GM23338 (cell line): ENCODE results near the gene PPM1F. TPM values are rescaled to one million over a fixed set of nuclear protein-coding genes. Genes with fewer than 3 reads are reported as not detected.

Experiments used
- ATAC-seq: fragments of 200-7000 bp; cut with Tn5 transposase; 3 replicates; pipeline ENCODE4 v1.9.1; 2020
- DNase-seq: peaks from one replicate; pipeline ENCODE4 v3.0.0-alpha.2; 2015; ENCODE audit warnings: low spot score
- H2AFZ ChIP-seq: fragments of 200-600 bp; sonication (generic); 2 replicates; pipeline ENCODE4 v1.8.0; 2016; ENCODE audit warnings: antibody characterized with exemption, mild to moderate bottlenecking, moderate library complexity
- H3F3A ChIP-seq: fragments of 200-600 bp; sonication (generic); replicated peaks from 2 replicates; pipeline ENCODE4 v1.8.0; 2017; ENCODE audit warnings: antibody characterized with exemption, mixed run types, low read depth
- H3K27ac ChIP-seq: fragments of 200-600 bp; sonication (generic); 2 replicates; pipeline ENCODE4 v1.6.1; 2016; ENCODE audit warnings: low read depth
- H3K27me3 ChIP-seq: fragments of 200-600 bp; sonication (generic); 2 replicates; pipeline ENCODE4 v1.8.0; 2016; ENCODE audit warnings: mild to moderate bottlenecking, mixed run types, moderate library complexity; ENCODE audit not compliant: insufficient read depth
- H3K36me3 ChIP-seq: fragments of 200-600 bp; sonication (generic); 2 replicates; pipeline ENCODE4 v1.8.0; 2016; ENCODE audit warnings: mild to moderate bottlenecking; ENCODE audit not compliant: insufficient read depth
- H3K4me1 ChIP-seq: fragments of 200-600 bp; sonication (generic); 2 replicates; pipeline ENCODE4 v1.8.0; 2016; ENCODE audit warnings: mild to moderate bottlenecking, moderate library complexity; ENCODE audit not compliant: insufficient read depth
- H3K4me2 ChIP-seq: fragments of 200-600 bp; sonication (generic); 2 replicates; pipeline ENCODE4 v1.7.1; 2017; ENCODE audit warnings: mixed run types
- H3K4me3 ChIP-seq: fragments of 200-600 bp; sonication (generic); 2 replicates; pipeline ENCODE4 v1.6.1; 2016; ENCODE audit warnings: mixed run types
- H3K79me2 ChIP-seq: fragments of 200-600 bp; sonication (generic); replicated peaks from 2 replicates; pipeline ENCODE4 v1.8.0; 2017; ENCODE audit warnings: mild to moderate bottlenecking; ENCODE audit not compliant: insufficient read depth
- H3K9me2 ChIP-seq: fragments of 200-600 bp; sonication (generic); 2 replicates; pipeline ENCODE4 v1.8.0; 2017; ENCODE audit not compliant: insufficient read depth
- H4K20me1 ChIP-seq: fragments of 200-600 bp; sonication (generic); replicated peaks from 2 replicates; pipeline ENCODE4 v1.8.0; 2017; ENCODE audit warnings: mild to moderate bottlenecking; ENCODE audit not compliant: insufficient read depth
- H3K27ac Mint-ChIP-seq: 2 replicates; pipeline ENCODE4 v1.8.0; 2020; ENCODE audit warnings: inconsistent platforms, mild to moderate bottlenecking, moderate library complexity, mixed read lengths
- H3K27me3 Mint-ChIP-seq: 3 replicates; pipeline ENCODE4 v1.8.0; 2022; ENCODE audit warnings: low read depth, mild to moderate bottlenecking, moderate library complexity, mixed read lengths, inconsistent platforms; ENCODE audit not compliant: insufficient read depth, poor library complexity
- H3K36me3 Mint-ChIP-seq: 3 replicates; pipeline ENCODE4 v1.8.0; 2021; ENCODE audit warnings: low read depth, mild to moderate bottlenecking, inconsistent platforms, moderate library complexity, mixed read lengths
- H3K4me1 Mint-ChIP-seq: 3 replicates; pipeline ENCODE4 v1.8.0; 2020; ENCODE audit warnings: mild to moderate bottlenecking, inconsistent platforms, mixed read lengths
- H3K4me3 Mint-ChIP-seq: 3 replicates; pipeline ENCODE4 v1.8.0; 2021; ENCODE audit warnings: moderate library complexity, mild to moderate bottlenecking, inconsistent platforms, mixed read lengths
- H3K9me3 Mint-ChIP-seq: 3 replicates; pipeline ENCODE4 v1.8.0; 2020; ENCODE audit warnings: moderate library complexity, mild to moderate bottlenecking, inconsistent platforms, mixed read lengths
- CREB1 ChIP-seq: fragments of 250-450 bp; sonication (Bioruptor Pico); IDR thresholded peaks from 2 replicates; pipeline ENCODE4 v1.5.0; 2020; ENCODE audit warnings: low read depth, mild to moderate bottlenecking, moderate library complexity
- CTCF ChIP-seq, 2 experiments: fragments of 200-600 bp in 1 of 2; sonication (generic) in 1 of 2; conservative IDR thresholded peaks; 2 replicates each; pipeline versions ENCODE4 v1.5.1 to v1.6.1; 2016 to 2017; ENCODE audit warnings: antibody characterized with exemption in 2 of 2, low read depth in 2 of 2, mild to moderate bottlenecking in 2 of 2, moderate library complexity in 1 of 2
- EZH2 ChIP-seq: fragments of 200-600 bp; sonication (generic); IDR thresholded peaks from one replicate; pipeline ENCODE4 v1.8.0; 2017; ENCODE audit warnings: antibody characterized with exemption, mild to moderate bottlenecking, low read depth; ENCODE audit not compliant: unreplicated experiment
- EZH2phosphoT487 ChIP-seq: fragments of 200-600 bp; sonication (generic); IDR thresholded peaks from one replicate; pipeline ENCODE4 v1.8.1; 2018; ENCODE audit warnings: antibody characterized with exemption; ENCODE audit not compliant: unreplicated experiment
- JUNB ChIP-seq: IDR thresholded peaks from one replicate; pipeline ENCODE4 v1.6.1; 2016; ENCODE audit warnings: antibody characterized with exemption; ENCODE audit not compliant: unreplicated experiment
- NANOG ChIP-seq: IDR thresholded peaks from 2 replicates; pipeline ENCODE4 v1.6.1; 2016; ENCODE audit warnings: antibody characterized with exemption, borderline replicate concordance
- POLR2AphosphoS5 ChIP-seq: IDR thresholded peaks from 2 replicates; pipeline ENCODE4 v1.6.1; 2016; ENCODE audit warnings: antibody characterized with exemption, low read depth
- REST ChIP-seq: IDR thresholded peaks from one replicate; pipeline ENCODE4 v1.6.1; 2018; ENCODE audit warnings: antibody characterized with exemption; ENCODE audit not compliant: unreplicated experiment
- STAT1 ChIP-seq: IDR thresholded peaks from one replicate; pipeline ENCODE4 v1.6.1; 2016; ENCODE audit warnings: antibody characterized with exemption; ENCODE audit not compliant: unreplicated experiment
- ZNF114 ChIP-seq: fragments of 250-450 bp; sonication (Bioruptor Pico); IDR thresholded peaks from 2 replicates; pipeline ENCODE4 v1.5.0; 2020; ENCODE audit warnings: mild to moderate bottlenecking, moderate library complexity
- ZNF331 ChIP-seq: fragments of 250-450 bp; sonication (Bioruptor Pico); IDR thresholded peaks from 2 replicates; pipeline ENCODE4 v1.5.0; 2020; ENCODE audit warnings: low read depth, mild to moderate bottlenecking, moderate library complexity
- polyA plus RNA-seq: library from polyadenylated mRNA; unstranded; fragments of >200 nt; fragmentation: Nextera tagmentation; extraction: Ambion mirVana; gene quantifications from 2 replicates; pipeline ENCODE4 v1.2.1, GENCODE V29; 2016
- total RNA-seq: library from RNA; depleted of rRNA; stranded (reverse); fragments of >200 nt; shearing (Covaris generic); gene quantifications from 2 replicates; pipeline ENCODE4 v1.2.3, GENCODE V29; 2014
- TF ChIP-seq, protein P1 (sequence below): IDR thresholded peaks from 2 replicates; pipeline ENCODE4 v1.6.1; 2016; ENCODE audit warnings: antibody characterized with exemption

Gene PPM1F
- total and polyA plus RNA-seq, 2 experiments from 2014 or later = 7.1 to 29.3 TPM

- Histone ChIP-seq H3K79me2 (no peaks in the 10 kb centered on the region), H3K36me3 (no peaks in the 10 kb centered on the region), H3K27ac (no peak overlapping the region), H3K4me1 (no peaks in the 10 kb centered on the region; the same call in 1 of the 2 replicates), H3F3A (no peaks in the 10 kb centered on the region), H4K20me1 (no peaks in the 10 kb centered on the region; the same call in 1 of the 2 replicates), H3K9me2 (no peaks in the 10 kb centered on the region), H3K27me3 (no peaks in the 10 kb centered on the region), H2AFZ (no peak overlapping the region), H3K4me3 (no peak overlapping the region), H3K4me2 (no peak overlapping the region)
- DNase-seq (no peak), ATAC-seq (no peak)
- Mint-ChIP-seq H3K27ac (no peak overlapping the region), H3K4me3 (no peak overlapping the region), H3K9me3 (no peaks in the 10 kb centered on the region), H3K36me3 (peaks cover 18% of the 10 kb centered on the region), H3K27me3 (peaks cover 10% of the 10 kb centered on the region), H3K4me1 (peaks cover 28% of the 10 kb centered on the region)
- TF ChIP-seq EZH2phosphoT487 = no peak
- TF ChIP-seq POLR2AphosphoS5 = no peak
- TF ChIP-seq ZNF331 (CRISPR knock-in tag) = no peak
These were observed 18.7 kb downstream of the PPM1F start for GRCh38 chr22:21933910-21934309.

GRCh38 chr22:21933413-21933812, 19.2 kb downstream of the PPM1F start:
- Histone ChIP-seq H3K4me2 (no peak overlapping the region), H3F3A (no peaks in the 10 kb centered on the region), H3K4me1 (no peaks in the 10 kb centered on the region; the same call in 1 of the 2 replicates), H3K79me2 (no peaks in the 10 kb centered on the region), H3K9me2 (no peaks in the 10 kb centered on the region), H2AFZ (no peak overlapping the region), H4K20me1 (no peaks in the 10 kb centered on the region; the same call in 1 of the 2 replicates), H3K27me3 (no peaks in the 10 kb centered on the region), H3K4me3 (no peak overlapping the region), H3K27ac (no peak overlapping the region), H3K36me3 (no peaks in the 10 kb centered on the region)
- no peak overlapping the region for H3K27ac Mint-ChIP-seq
- H3K4me1 Mint-ChIP-seq = peaks cover 28% of the 10 kb centered on the region
- ATAC-seq (no peak), DNase-seq (no peak)
- H3K36me3 Mint-ChIP-seq = peaks cover 21% of the 10 kb centered on the region
- H3K9me3 Mint-ChIP-seq = no peaks in the 10 kb centered on the region
- peaks cover 8% of the 10 kb centered on the region for H3K27me3 Mint-ChIP-seq
- TF ChIP-seq JUNB = no peak
- H3K4me3 Mint-ChIP-seq = no peak overlapping the region

GRCh38 chr22:21932347-21932746, 20.3 kb downstream of the PPM1F start:
- no peak overlapping the region for H3K4me3 ChIP-seq
- TF ChIP-seq ZNF331 (CRISPR knock-in tag) (no peak), JUNB (no peak), CREB1 (CRISPR knock-in tag) (no peak), REST (no peak), EZH2phosphoT487 (no peak), NANOG (no peak), POLR2AphosphoS5 (no peak), EZH2 (no peak), ZNF114 (CRISPR knock-in tag) (no peak), STAT1 (no peak), CTCF (conservative IDR thresholded peaks at IDR 0.05; ENCODE audit: low read depth in 2 of 2) (no peak)
- TF ChIP-seq, protein P1, sequence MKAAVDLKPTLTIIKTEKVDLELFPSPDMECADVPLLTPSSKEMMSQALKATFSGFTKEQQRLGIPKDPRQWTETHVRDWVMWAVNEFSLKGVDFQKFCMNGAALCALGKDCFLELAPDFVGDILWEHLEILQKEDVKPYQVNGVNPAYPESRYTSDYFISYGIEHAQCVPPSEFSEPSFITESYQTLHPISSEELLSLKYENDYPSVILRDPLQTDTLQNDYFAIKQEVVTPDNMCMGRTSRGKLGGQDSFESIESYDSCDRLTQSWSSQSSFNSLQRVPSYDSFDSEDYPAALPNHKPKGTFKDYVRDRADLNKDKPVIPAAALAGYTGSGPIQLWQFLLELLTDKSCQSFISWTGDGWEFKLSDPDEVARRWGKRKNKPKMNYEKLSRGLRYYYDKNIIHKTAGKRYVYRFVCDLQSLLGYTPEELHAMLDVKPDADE = no peak

More at GRCh38 chr22:21932347-21932746, 20.3 kb downstream of the PPM1F start:
- DNase-seq = no peak
- H3K4me2 ChIP-seq = no peak overlapping the region
- Mint-ChIP-seq H3K4me3 (no peak overlapping the region), H3K27me3 (peaks cover 6% of the 10 kb centered on the region), H3K9me3 (no peaks in the 10 kb centered on the region), H3K27ac (no peak overlapping the region), H3K36me3 (peaks cover 21% of the 10 kb centered on the region), H3K4me1 (peaks cover 31% of the 10 kb centered on the region)
- no peak overlapping the region for H2AFZ ChIP-seq
- no peaks in the 10 kb centered on the region for H3K9me2 ChIP-seq
- no peak for ATAC-seq
- no peaks in the 10 kb centered on the region; the same call in 1 of the 2 replicates for H3K4me1 ChIP-seq
- no peaks in the 10 kb centered on the region for H3K27me3 ChIP-seq
- no peaks in the 10 kb centered on the region for H3F3A ChIP-seq
- H4K20me1 ChIP-seq = no peaks in the 10 kb centered on the region; the same call in 1 of the 2 replicates
- H3K36me3 ChIP-seq = no peaks in the 10 kb centered on the region
- no peaks in the 10 kb centered on the region for H3K79me2 ChIP-seq
- H3K27ac ChIP-seq = no peak overlapping the region
